GM23248 (cell line): ENCODE data around the gene CFAP92. TPM values are rescaled to one million over a fixed set of nuclear protein-coding genes. Genes with fewer than 3 reads are reported as not detected.

Experiments
- DNase-seq: peaks from one replicate; pipeline ENCODE4 v3.0.0-alpha.2; 2015
- H2AFZ ChIP-seq: fragments of 200-600 bp; sonication (generic); 2 replicates; pipeline ENCODE4 v1.6.1; 2016; ENCODE audit warnings: antibody characterized with exemption
- H3F3A ChIP-seq: fragments of 200-600 bp; sonication (generic); 2 replicates; pipeline ENCODE4 v1.6.1; 2016; ENCODE audit warnings: mild to moderate bottlenecking, antibody characterized with exemption, mixed run types; ENCODE audit not compliant: insufficient read depth
- H3K27ac ChIP-seq: fragments of 200-600 bp; sonication (generic); 2 replicates; pipeline ENCODE4 v1.5.1; 2016; ENCODE audit warnings: mild to moderate bottlenecking
- H3K27me3 ChIP-seq: fragments of 200-600 bp; sonication (generic); replicated peaks from 2 replicates; pipeline ENCODE4 v1.6.1; 2016; ENCODE audit warnings: mild to moderate bottlenecking; ENCODE audit not compliant: insufficient read depth
- H3K36me3 ChIP-seq: fragments of 200-600 bp; sonication (generic); 2 replicates; pipeline ENCODE4 v1.6.1; 2016; ENCODE audit warnings: low read depth, mild to moderate bottlenecking
- H3K4me1 ChIP-seq: fragments of 200-600 bp; sonication (generic); 2 replicates; pipeline ENCODE4 v1.6.1; 2016; ENCODE audit warnings: mild to moderate bottlenecking; ENCODE audit not compliant: insufficient read depth
- H3K4me2 ChIP-seq: fragments of 200-600 bp; sonication (generic); one replicate; pipeline ENCODE4 v1.6.1; 2016; ENCODE audit warnings: mild to moderate bottlenecking; ENCODE audit not compliant: unreplicated experiment
- H3K4me3 ChIP-seq: fragments of 200-600 bp; sonication (generic); 2 replicates; pipeline ENCODE4 v1.5.1; 2016; ENCODE audit warnings: mild to moderate bottlenecking
- H3K79me2 ChIP-seq: fragments of 200-600 bp; sonication (generic); 2 replicates; pipeline ENCODE4 v1.6.1; 2016; ENCODE audit warnings: mild to moderate bottlenecking; ENCODE audit not compliant: insufficient read depth
- H3K9ac ChIP-seq: fragments of 200-600 bp; sonication (generic); 2 replicates; pipeline ENCODE4 v1.6.1; 2016; ENCODE audit warnings: mild to moderate bottlenecking
- H3K9me2 ChIP-seq: fragments of 200-600 bp; sonication (generic); 2 replicates; pipeline ENCODE4 v1.6.1; 2016; ENCODE audit warnings: mixed run types, mild to moderate bottlenecking, moderate library complexity; ENCODE audit not compliant: insufficient read depth
- H3K9me3 ChIP-seq: fragments of 200-600 bp; sonication (generic); one replicate; pipeline ENCODE4 v1.6.1; 2017; ENCODE audit warnings: low read depth
- H4K20me1 ChIP-seq: fragments of 200-600 bp; sonication (generic); 2 replicates; pipeline ENCODE4 v1.6.0; 2016; ENCODE audit not compliant: insufficient read depth
- EZH2 ChIP-seq: fragments of 200-600 bp; sonication (generic); IDR thresholded peaks from 2 replicates; pipeline ENCODE4 v1.6.1; 2018; ENCODE audit warnings: antibody characterized with exemption, mild to moderate bottlenecking; ENCODE audit not compliant: insufficient read depth, poor library complexity, severe bottlenecking
- EZH2phosphoT487 ChIP-seq: fragments of 200-600 bp; sonication (generic); IDR thresholded peaks from 2 replicates; pipeline ENCODE4 v1.6.1; 2018; ENCODE audit warnings: antibody characterized with exemption, moderate library complexity, mild to moderate bottlenecking, low read depth; ENCODE audit not compliant: insufficient read depth
- WGBS, 2 experiments: methylation state at CpG; one replicate each; pipeline ENCODE4 v1.1.6; 2015 to 2017; ENCODE audit warnings: low lambda C conversion rate in 2 of 2, low coverage in 1 of 2; ENCODE audit errors: missing lambda C conversion rate in 2 of 2; 5-methylcytosine and 5-hydroxymethylcytosine counted together
- in situ Hi-C: fragments of 300-500 bp; cut with MboI; formaldehyde crosslinking; loops from 2 replicates; pipeline ENCODE4 v1.15.0; 2020
- polyA plus RNA-seq: library from polyadenylated mRNA; unstranded; fragments of >200 nt; fragmentation: Nextera tagmentation; extraction: Ambion mirVana; gene quantifications from 2 replicates; pipeline ENCODE4 v1.2.1, GENCODE V29; 2016
- total RNA-seq: library from RNA; depleted of rRNA; stranded (reverse); fragments of >200 nt; shearing (Covaris generic); gene quantifications from 2 replicates; pipeline ENCODE4 v1.2.3, GENCODE V29; 2014

The CFAP92 gene
- total and polyA plus RNA-seq, 2 experiments from 2014 or later, result not detected

DNA sequence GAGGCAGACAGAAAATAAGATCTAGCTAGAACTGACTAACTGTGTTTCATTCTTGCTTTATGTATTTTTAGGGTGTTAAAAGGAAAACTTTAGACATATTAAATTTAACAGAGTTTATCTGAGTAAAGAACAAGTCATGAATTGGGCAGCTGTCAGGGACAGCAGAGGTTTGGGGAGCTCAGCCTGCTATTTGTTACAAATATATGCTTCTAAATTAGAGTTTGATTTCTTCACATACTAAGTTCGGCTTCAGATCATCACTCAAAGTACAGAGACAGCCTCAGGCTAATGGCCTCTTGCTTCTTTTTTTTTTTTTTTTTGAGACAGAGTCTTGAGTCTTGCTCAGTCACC is 29.1 kb upstream of the CFAP92 start:
- TF ChIP-seq EZH2 (no peak), EZH2phosphoT487 (no peak)
- H3K9ac ChIP-seq, result no peak overlapping the region
- no peak overlapping the region for H3K4me2 ChIP-seq
- no peaks in the 10 kb centered on the region for H3K79me2 ChIP-seq
- WGBS, 2 experiments, result 31 to 35% methylated on average over 1 of the region's 1 CpG
- no peak overlapping the region for H3K4me3 ChIP-seq
- in situ Hi-C loops, result no loop called here
- H4K20me1 ChIP-seq, result no peaks in the 10 kb centered on the region
- H3F3A ChIP-seq, result no peaks in the 10 kb centered on the region
- DNase-seq, result no peak
- H3K27ac ChIP-seq, result no peak overlapping the region
- H3K27me3 ChIP-seq, result peaks cover 64% of the 10 kb centered on the region
- H3K36me3 ChIP-seq, result no peaks in the 10 kb centered on the region
- H3K4me1 ChIP-seq, result no peaks in the 10 kb centered on the region
- no peak overlapping the region for H2AFZ ChIP-seq
- H3K9me3 ChIP-seq, result no peaks in the 10 kb centered on the region
- no peaks in the 10 kb centered on the region for H3K9me2 ChIP-seq

DNA sequence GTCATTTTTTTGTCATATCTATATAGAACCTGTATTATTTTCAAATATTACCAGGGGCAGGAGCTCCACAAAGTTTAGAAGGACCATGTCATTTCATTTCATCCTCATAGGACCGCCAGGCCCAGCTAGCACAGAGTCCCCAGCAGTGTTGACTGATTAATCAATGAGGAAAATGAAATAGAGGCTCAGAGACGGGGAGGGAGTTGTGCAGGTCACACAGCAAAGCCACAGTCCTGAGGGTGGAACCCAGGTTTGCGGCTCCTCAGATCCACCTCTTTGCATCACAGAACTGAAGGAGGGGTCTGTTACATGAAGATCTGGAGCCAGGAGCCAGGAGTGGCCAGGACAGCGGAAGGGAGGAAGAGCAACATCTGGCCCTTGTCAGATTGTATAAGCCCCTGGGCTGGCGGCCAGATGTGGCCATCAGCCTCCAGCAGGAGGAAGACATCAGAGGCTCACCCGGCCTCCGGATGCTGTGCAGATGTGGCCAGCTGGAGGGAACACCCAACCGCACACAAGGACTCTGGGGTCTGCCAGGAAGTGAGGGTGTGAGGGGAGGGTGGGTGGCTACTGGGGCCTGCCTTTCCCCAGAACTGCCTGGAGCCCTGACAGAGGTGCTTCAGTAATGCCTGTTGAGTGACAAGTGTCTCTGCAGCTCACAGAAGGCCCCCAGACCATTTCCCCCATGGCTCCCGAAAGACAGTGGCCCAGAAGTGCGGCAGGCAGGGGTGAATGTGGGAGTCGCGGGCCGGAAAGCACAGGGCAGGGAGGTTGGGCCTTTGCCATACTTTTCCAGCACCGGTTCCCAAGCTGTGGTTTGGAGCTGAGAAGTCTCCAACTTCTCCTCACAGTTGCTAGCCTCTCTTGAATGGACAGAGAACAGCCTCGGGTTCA is 28.5 kb upstream of the CFAP92 start:
- TF ChIP-seq EZH2 (no peak), EZH2phosphoT487 (no peak)
- H3K36me3 ChIP-seq, result no peaks in the 10 kb centered on the region
- H3K4me1 ChIP-seq, result no peaks in the 10 kb centered on the region
- no peaks in the 10 kb centered on the region for H3F3A ChIP-seq
- H3K9ac ChIP-seq, result no peak overlapping the region
- in situ Hi-C loops, result no loop called here
- no peak for DNase-seq
- no peaks in the 10 kb centered on the region for H4K20me1 ChIP-seq
- H3K27me3 ChIP-seq, result peaks cover 70% of the 10 kb centered on the region
- WGBS, 2 experiments, result 16 to 17% methylated on average over 15 of the region's 15 CpGs
- H3K4me2 ChIP-seq, result no peak overlapping the region
- H3K79me2 ChIP-seq, result no peaks in the 10 kb centered on the region
- no peak overlapping the region for H2AFZ ChIP-seq
- no peak overlapping the region for H3K4me3 ChIP-seq
- H3K9me2 ChIP-seq, result no peaks in the 10 kb centered on the region
- H3K9me3 ChIP-seq, result no peaks in the 10 kb centered on the region
- no peak overlapping the region for H3K27ac ChIP-seq

GRCh38 chr3:129021140-129021551 is 27.3 kb upstream of the CFAP92 start:
- Histone ChIP-seq H3K36me3 (no peaks in the 10 kb centered on the region), H3K9me2 (no peaks in the 10 kb centered on the region), H3K9me3 (no peaks in the 10 kb centered on the region), H4K20me1 (no peaks in the 10 kb centered on the region), H3K9ac (no peak overlapping the region), H3K27ac (no peak overlapping the region), H2AFZ (no peak overlapping the region), H3K79me2 (no peaks in the 10 kb centered on the region), H3K4me3 (no peak overlapping the region), H3F3A (no peaks in the 10 kb centered on the region), H3K4me1 (no peaks in the 10 kb centered on the region), H3K27me3 (peaks cover 68% of the 10 kb centered on the region), H3K4me2 (no peak overlapping the region)
- in situ Hi-C loops, result no loop called here
- DNase-seq, result peak; percentile 53
- WGBS, 2 experiments, result 24 to 30% methylated on average over 6 of the region's 6 CpGs
- TF ChIP-seq EZH2, result no peak
- TF ChIP-seq EZH2phosphoT487, result no peak

DNA sequence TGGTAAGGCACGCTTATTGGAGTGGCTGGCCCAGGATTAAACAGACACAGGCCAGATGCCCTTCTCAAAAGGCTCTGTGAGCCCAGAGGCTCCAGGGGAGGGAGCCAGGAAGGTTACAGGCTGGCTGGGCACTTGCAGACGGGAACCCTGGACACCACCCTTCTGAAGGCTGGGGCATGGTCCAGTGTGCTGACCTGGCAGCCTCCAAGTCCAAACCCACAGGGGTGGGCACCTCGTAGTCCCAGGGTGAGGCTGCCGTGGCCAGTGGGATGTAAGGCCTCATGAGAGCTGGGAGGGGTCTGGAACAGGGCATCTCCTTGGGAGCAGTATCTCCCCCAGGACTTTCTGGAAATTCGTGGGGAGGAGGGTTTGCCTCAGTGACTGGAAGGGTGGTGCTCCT is 26.8 kb upstream of the CFAP92 start:
- Histone ChIP-seq H3K27me3 (peaks cover 63% of the 10 kb centered on the region), H3K36me3 (no peaks in the 10 kb centered on the region), H2AFZ (no peak overlapping the region), H3K9ac (no peak overlapping the region), H3K4me3 (no peak overlapping the region), H3K4me1 (no peaks in the 10 kb centered on the region), H3K27ac (no peak overlapping the region), H3K4me2 (no peak overlapping the region), H3K9me2 (no peaks in the 10 kb centered on the region), H4K20me1 (no peaks in the 10 kb centered on the region), H3F3A (no peaks in the 10 kb centered on the region), H3K79me2 (no peaks in the 10 kb centered on the region), H3K9me3 (no peaks in the 10 kb centered on the region)
- 21 to 25% methylated on average over 5 of the region's 5 CpGs for WGBS, 2 experiments
- in situ Hi-C loops, result no loop called here
- TF ChIP-seq EZH2, result no peak
- TF ChIP-seq EZH2phosphoT487, result no peak
- DNase-seq, result no peak
